SH-SY5Y (cell line): ENCODE measurements around the gene GRIK3.

Experiments
- GATA2 ChIP-seq: IDR thresholded peaks from 2 replicates; pipeline ENCODE4 v1.6.1; 2011; ENCODE audit warnings: mild to moderate bottlenecking, low read depth, low read length
- GATA3 ChIP-seq: IDR thresholded peaks from 2 replicates; pipeline ENCODE4 v1.6.1; 2011; ENCODE audit warnings: low read depth, mild to moderate bottlenecking, low read length, moderate library complexity

DNA sequence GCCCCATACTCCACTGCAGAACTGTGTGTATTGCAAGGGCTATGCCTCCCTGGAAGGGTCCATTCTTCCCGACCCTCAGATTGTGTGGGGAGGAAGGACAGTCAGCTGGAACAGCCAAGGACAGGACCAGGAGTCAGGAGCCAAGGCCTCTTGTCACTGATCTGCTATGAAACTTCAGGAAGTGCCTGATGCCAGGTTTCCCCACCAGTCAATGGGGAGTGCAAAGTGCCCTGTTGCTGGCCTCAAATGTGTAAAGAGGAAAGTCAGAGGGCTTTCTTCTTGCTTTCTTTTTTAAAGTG lies 168.8 kb downstream of the GRIK3 start:
- TF ChIP-seq GATA3 (no peak), GATA2 (no peak)
